Peyer's patch (tissue), 4 donors: ENCODE measurements around the gene GOLIM4.

ENCODE experiments used
- CTCF ChIP-seq, 6 experiments: fragments of 450-650 bp in 4 of 6; fragments of 200-600 bp in 2 of 6; sonication (generic) in 1 of 6; IDR thresholded peaks; one replicate each; pipeline ENCODE4 v1.5.1; 2017 to 2019; ENCODE audit warnings: antibody characterized with exemption in 6 of 6, mild to moderate bottlenecking in 3 of 6, moderate library complexity in 1 of 6
- POLR2A ChIP-seq, 2 donors: fragments of 450-650 bp; IDR thresholded peaks; one replicate each; pipeline ENCODE4 v1.5.1; 2017; ENCODE audit warnings: antibody characterized with exemption in 2 of 2, mild to moderate bottlenecking in 2 of 2, moderate library complexity in 2 of 2

GRCh38 chr3:168081856-168082255, 13.9 kb downstream of the GOLIM4 start:
- TF ChIP-seq CTCF (IDR thresholded peaks at IDR 0.05) (no peak), POLR2A (IDR thresholded peaks at IDR 0.05) (no peak)
